Nephron progenitor cell (in vitro differentiated cells): ENCODE measurements around the gene DDIT4.

Experiments used
- DNase-seq: peaks from one replicate; pipeline ENCODE4 v3.0.0; 2021
- H3K27ac Mint-ChIP-seq: 2 replicates; pipeline ENCODE4 v1.8.0; 2021; ENCODE audit warnings: mild to moderate bottlenecking, moderate library complexity, mixed read lengths
- H3K27me3 Mint-ChIP-seq: 2 replicates; pipeline ENCODE4 v1.8.0; 2021; ENCODE audit warnings: mild to moderate bottlenecking, low read depth, mixed read lengths; ENCODE audit not compliant: poor library complexity
- H3K36me3 Mint-ChIP-seq: 2 replicates; pipeline ENCODE4 v1.8.0; 2021; ENCODE audit warnings: low read depth, mixed read lengths
- H3K4me1 Mint-ChIP-seq: 2 replicates; pipeline ENCODE4 v1.8.0; 2021; ENCODE audit warnings: mixed read lengths
- H3K4me3 Mint-ChIP-seq: 2 replicates; pipeline ENCODE4 v1.8.0; 2021; ENCODE audit warnings: mild to moderate bottlenecking, moderate library complexity, mixed read lengths
- H3K9me3 Mint-ChIP-seq: 2 replicates; pipeline ENCODE4 v1.8.0; 2021; ENCODE audit warnings: mild to moderate bottlenecking, moderate library complexity, mixed read lengths
- TF ChIP-seq, protein P1 (sequence below): fragments of 200-600 bp; sonication (generic); IDR thresholded peaks from 2 replicates; pipeline ENCODE4 v1.5.0; 2021; ENCODE audit warnings: antibody characterized with exemption

DDIT4 gene

DNA sequence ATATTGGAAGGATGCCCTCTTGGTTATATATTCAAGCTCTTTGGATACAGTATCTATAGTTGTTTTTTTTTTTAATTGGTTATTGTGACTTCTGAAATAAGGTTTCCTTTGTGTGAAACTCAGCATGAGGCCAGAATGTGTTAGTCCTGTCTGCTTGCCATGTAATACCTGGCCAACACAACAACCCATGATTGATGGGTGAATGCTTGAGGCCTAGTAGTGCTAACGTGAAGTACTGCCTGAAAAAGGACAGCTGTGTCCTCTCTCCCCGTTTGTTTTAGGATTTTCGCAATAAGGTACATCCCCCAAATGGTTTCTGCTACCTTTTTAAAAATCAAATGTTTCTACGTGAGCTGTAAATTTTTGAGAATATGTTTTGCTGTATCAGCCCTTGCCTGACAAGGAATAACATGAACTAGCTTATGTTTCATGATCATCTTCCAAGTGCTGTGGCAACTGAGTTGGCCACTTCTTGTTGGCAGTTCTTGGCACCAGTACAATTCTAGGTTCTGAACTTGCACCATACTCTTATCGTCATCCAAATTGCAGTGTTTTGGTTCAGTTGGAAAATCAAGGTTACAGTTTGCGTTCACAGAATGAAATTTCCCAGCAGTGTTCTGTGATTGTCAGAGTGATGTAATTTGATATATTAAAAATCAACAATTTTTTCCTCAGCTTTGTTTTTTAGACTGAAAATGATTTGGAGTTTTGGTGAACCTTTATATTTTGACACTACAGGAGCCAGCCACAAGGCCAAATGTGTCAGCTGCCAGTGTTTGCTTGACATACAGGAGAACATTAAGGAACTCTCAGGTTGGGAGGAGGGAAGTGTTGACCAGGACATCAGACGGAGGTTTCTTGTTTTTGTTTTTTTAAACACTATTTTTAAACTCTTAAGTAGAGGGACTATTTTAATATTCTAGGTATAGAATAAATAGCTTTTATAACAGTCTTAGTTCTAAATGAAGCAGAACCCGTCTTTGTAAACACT is 44.2 kb upstream of the DDIT4 start:
- DNase-seq, result no peak
- no peaks in the 10 kb centered on the region for H3K27me3 Mint-ChIP-seq
- peak overlapping the region; percentile 50 for H3K27ac Mint-ChIP-seq
- TF ChIP-seq, protein P1, sequence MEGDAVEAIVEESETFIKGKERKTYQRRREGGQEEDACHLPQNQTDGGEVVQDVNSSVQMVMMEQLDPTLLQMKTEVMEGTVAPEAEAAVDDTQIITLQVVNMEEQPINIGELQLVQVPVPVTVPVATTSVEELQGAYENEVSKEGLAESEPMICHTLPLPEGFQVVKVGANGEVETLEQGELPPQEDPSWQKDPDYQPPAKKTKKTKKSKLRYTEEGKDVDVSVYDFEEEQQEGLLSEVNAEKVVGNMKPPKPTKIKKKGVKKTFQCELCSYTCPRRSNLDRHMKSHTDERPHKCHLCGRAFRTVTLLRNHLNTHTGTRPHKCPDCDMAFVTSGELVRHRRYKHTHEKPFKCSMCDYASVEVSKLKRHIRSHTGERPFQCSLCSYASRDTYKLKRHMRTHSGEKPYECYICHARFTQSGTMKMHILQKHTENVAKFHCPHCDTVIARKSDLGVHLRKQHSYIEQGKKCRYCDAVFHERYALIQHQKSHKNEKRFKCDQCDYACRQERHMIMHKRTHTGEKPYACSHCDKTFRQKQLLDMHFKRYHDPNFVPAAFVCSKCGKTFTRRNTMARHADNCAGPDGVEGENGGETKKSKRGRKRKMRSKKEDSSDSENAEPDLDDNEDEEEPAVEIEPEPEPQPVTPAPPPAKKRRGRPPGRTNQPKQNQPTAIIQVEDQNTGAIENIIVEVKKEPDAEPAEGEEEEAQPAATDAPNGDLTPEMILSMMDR, result no peak
- H3K4me1 Mint-ChIP-seq, result peaks cover 40% of the 10 kb centered on the region
- H3K36me3 Mint-ChIP-seq, result peaks cover 43% of the 10 kb centered on the region
- peak overlapping the region; percentile 34 for H3K4me3 Mint-ChIP-seq
- H3K9me3 Mint-ChIP-seq, result no peaks in the 10 kb centered on the region

DNA sequence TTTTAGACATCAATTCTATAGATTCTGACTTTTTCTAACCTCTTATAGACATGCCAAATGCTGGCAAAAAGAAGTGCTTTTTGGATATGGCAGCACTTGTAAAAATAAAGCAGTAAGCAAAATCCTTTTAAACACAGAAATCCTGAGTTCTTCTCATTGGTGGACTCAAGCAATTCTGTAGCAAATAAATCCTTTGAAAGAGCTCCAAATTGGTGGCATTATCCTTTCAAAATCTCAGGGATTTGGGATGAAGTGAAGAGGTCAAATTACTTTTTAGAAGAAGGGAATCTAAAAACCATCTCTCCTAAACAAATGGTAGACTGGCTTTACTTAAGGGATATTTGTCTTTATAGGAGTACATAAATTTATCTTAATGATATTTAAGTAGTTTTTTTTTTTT is 40.1 kb upstream of the DDIT4 start:
- peaks cover 1% of the 10 kb centered on the region for H3K27me3 Mint-ChIP-seq
- no peak overlapping the region for H3K4me3 Mint-ChIP-seq
- H3K9me3 Mint-ChIP-seq, result no peaks in the 10 kb centered on the region
- TF ChIP-seq, protein P1, result no peak
- H3K27ac Mint-ChIP-seq, result no peak overlapping the region
- no peak for DNase-seq
- peaks cover 21% of the 10 kb centered on the region for H3K4me1 Mint-ChIP-seq
- H3K36me3 Mint-ChIP-seq, result peaks cover 58% of the 10 kb centered on the region

GRCh38 chr10:72234560-72235095 is 39.1 kb upstream of the DDIT4 start:
- TF ChIP-seq, protein P1, result no peak
- Mint-ChIP-seq H3K36me3 (peaks cover 57% of the 10 kb centered on the region), H3K27ac (no peak overlapping the region), H3K4me3 (no peak overlapping the region), H3K4me1 (peaks cover 14% of the 10 kb centered on the region), H3K9me3 (no peaks in the 10 kb centered on the region), H3K27me3 (peaks cover 5% of the 10 kb centered on the region)
- no peak for DNase-seq

- H3K27ac Mint-ChIP-seq, result peak overlapping the region; percentile 43
- no peaks in the 10 kb centered on the region for H3K9me3 Mint-ChIP-seq
- no peak overlapping the region for H3K4me3 Mint-ChIP-seq
- no peak for DNase-seq
- peaks cover 5% of the 10 kb centered on the region for H3K27me3 Mint-ChIP-seq
- TF ChIP-seq, protein P1, result no peak
- peaks cover 46% of the 10 kb centered on the region for H3K36me3 Mint-ChIP-seq
- peaks cover 11% of the 10 kb centered on the region for H3K4me1 Mint-ChIP-seq
These were observed 38.0 kb upstream of the DDIT4 start for GRCh38 chr10:72235544-72236279.

- DNase-seq, result no peak
- peaks cover 35% of the 10 kb centered on the region for H3K36me3 Mint-ChIP-seq
- H3K4me1 Mint-ChIP-seq, result peaks cover 35% of the 10 kb centered on the region
- TF ChIP-seq, protein P1, result no peak
- H3K27me3 Mint-ChIP-seq, result peaks cover 9% of the 10 kb centered on the region
- no peak overlapping the region for H3K27ac Mint-ChIP-seq
- no peaks in the 10 kb centered on the region for H3K9me3 Mint-ChIP-seq
- no peak overlapping the region for H3K4me3 Mint-ChIP-seq
These were observed 35.1 kb upstream of the DDIT4 start for GRCh38 chr10:72238392-72239175.
